ENCODE results near the gene ATP7B. TPM values are rescaled to one million over a fixed set of nuclear protein-coding genes. Genes with fewer than 3 reads are reported as not detected.

Gene ATP7B
- polyA plus RNA-seq, 1 experiment: 1.8 TPM

DNA sequence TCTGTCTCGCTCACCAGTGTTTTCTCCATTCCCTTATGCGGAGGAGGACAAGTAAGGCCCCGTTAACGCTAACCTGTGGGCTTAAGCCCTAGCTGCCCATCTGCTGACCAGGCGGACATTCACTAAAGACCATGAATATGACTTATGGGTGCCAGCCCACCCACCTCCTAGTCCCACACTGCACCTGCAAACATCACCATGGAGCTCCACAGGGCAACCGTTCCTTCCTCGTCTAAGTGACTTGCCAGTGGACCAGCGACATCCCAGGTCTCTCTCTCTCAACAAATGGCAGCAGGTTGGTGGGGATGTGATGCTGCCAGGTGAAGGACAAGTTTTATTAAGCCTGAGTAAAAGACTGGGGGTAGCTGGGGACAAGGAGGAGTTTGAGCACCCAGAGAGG, 94.3 kb downstream of the ATP7B start:
- H3K9me3 ChIP-seq (ENCODE audit: control insufficient read depth, insufficient read depth, low read length): no peaks in the 10 kb centered on the region
- DNase-seq (ENCODE audit: low read depth, low spot score): no peak
- POLR2A ChIA-PET: no interaction called here
- H3K27me3 ChIP-seq (ENCODE audit: control insufficient read depth, insufficient read depth, low read length): peaks cover 10% of the 10 kb centered on the region
- TF ChIP-seq CTCF (IDR thresholded peaks at IDR 0.05; ENCODE audit: low read depth, low read length): no peak
- no peak overlapping the region for H3K27ac ChIP-seq (ENCODE audit: low read depth, low read length)
- CTCF ChIA-PET: interaction anchor here (0.7 kb wide), 1 partner anchor 103 kb away, joined by 3 read pairs; no protein-coding TSS in a partner anchor
- no peak overlapping the region for H3K4me3 ChIP-seq (ENCODE audit: low read depth, low read length)

DNA sequence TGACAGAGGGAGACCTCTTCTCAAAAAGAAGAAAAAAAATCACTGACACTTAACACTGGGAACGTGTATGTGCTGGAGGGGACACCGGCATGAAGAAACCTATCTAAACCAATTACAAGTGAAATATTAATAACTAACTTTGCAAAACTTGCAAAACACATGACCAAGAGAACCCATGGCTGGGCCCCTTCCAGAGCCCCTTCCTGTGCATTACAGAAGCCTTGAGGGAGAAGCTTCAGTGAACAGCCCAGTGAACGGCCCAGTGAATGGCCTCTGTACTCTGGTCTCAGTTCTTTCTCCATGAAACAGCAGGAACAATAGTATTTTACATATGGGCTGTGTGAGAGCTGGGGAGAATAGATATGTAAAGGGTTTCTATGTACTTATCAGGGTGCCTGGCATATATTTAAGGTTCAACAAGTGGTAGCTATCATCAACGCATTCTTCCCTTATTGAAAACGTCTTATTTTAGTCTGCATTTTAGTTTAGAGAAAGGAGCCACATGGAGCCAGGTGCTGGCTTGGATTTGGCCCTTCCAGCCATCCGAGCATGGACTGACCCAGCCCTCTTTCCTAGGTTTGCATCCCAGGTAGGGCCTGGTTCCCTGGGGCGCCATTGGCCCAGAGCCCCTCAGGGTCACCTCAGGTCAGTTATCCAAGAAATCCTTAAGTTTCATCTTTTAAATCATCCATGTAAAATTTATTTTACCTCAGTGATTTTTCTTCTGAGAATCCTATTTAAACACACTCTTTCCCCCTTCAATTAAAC, 95.0 kb downstream of the ATP7B start:
- TF ChIP-seq CTCF (IDR thresholded peaks at IDR 0.05; ENCODE audit: low read depth, low read length): no peak
- Histone ChIP-seq H3K27ac (ENCODE audit: low read depth, low read length) (no peak overlapping the region), H3K27me3 (ENCODE audit: control insufficient read depth, insufficient read depth, low read length) (peaks cover 10% of the 10 kb centered on the region), H3K4me3 (ENCODE audit: low read depth, low read length) (no peak overlapping the region), H3K9me3 (ENCODE audit: control insufficient read depth, insufficient read depth, low read length) (no peaks in the 10 kb centered on the region)
- ChIA-PET CTCF (no interaction called here), POLR2A (no interaction called here)
- no peak for DNase-seq (ENCODE audit: low read depth, low spot score)

DNA sequence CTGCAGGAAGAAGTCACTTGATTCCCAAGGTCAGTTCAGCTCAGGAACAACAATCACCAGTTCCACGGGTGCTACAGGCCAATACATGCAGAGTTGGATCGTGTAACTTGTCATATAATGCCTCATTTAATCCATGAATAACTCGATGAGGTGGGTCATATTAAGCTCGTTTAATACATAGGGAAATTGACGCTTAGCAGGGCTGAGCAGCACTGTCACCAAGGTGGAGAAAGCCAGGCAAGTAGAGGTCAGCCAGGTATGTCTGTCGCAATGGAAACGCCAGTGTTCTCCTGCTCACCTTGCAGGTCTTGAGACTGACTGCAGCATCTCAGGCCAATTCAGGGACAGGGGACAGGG, 97.1 kb downstream of the ATP7B start:
- no peak for DNase-seq (ENCODE audit: low read depth, low spot score)
- no peak overlapping the region for H3K27ac ChIP-seq (ENCODE audit: low read depth, low read length)
- no peak overlapping the region for H3K4me3 ChIP-seq (ENCODE audit: low read depth, low read length)
- ChIA-PET CTCF (interaction anchor here (2.0 kb wide), 1 partner anchor 213 kb away, joined by 4 read pairs; no protein-coding TSS in a partner anchor), POLR2A (no interaction called here)
- TF ChIP-seq CTCF (IDR thresholded peaks at IDR 0.05; ENCODE audit: low read depth, low read length): no peak
- peaks cover 8% of the 10 kb centered on the region for H3K27me3 ChIP-seq (ENCODE audit: control insufficient read depth, insufficient read depth, low read length)
- no peaks in the 10 kb centered on the region for H3K9me3 ChIP-seq (ENCODE audit: control insufficient read depth, insufficient read depth, low read length)

- no peak overlapping the region for H3K4me3 ChIP-seq (ENCODE audit: low read depth, low read length)
- H3K9me3 ChIP-seq (ENCODE audit: control insufficient read depth, insufficient read depth, low read length): no peaks in the 10 kb centered on the region
- no peak for DNase-seq (ENCODE audit: low read depth, low spot score)
- CTCF ChIA-PET: interaction anchor here (1.5 to 2.0 kb wide), 2 partner anchors 17 to 214 kb away, joined by 4 read pairs; no protein-coding TSS in a partner anchor
- H3K27ac ChIP-seq (ENCODE audit: low read depth, low read length): no peak overlapping the region
- POLR2A ChIA-PET: no interaction called here
- TF ChIP-seq CTCF (IDR thresholded peaks at IDR 0.05; ENCODE audit: low read depth, low read length): no peak
- peaks cover 8% of the 10 kb centered on the region for H3K27me3 ChIP-seq (ENCODE audit: control insufficient read depth, insufficient read depth, low read length)
These were observed 97.7 kb downstream of the ATP7B start for GRCh38 chr13:51913421-51914136.

Data from AG04450 (cell line).